Fibroblast of mammary gland (primary cell): Measurements from ENCODE around the gene PIK3R1.
"Not testable (repeated sequence)": the region's sequence is repeated elsewhere in the genome, so short reads cannot be mapped to it uniquely, and the experiment has no call there.

Experiments
- DNase-seq: peaks from one replicate; pipeline ENCODE4 v3.0.0-alpha.2; 2010; ENCODE audit warnings: low read depth
- H3K4me3 ChIP-seq: 2 replicates; pipeline ENCODE4 v1.5.1; 2011; ENCODE audit warnings: low read depth, mild to moderate bottlenecking, low read length, moderate library complexity; ENCODE audit not compliant: control insufficient read depth
- CTCF ChIP-seq: conservative IDR thresholded peaks from 2 replicates; pipeline ENCODE4 v1.5.1; 2011; ENCODE audit warnings: low read depth, low read length, inconsistent platforms; ENCODE audit not compliant: control insufficient read depth, insufficient read depth

PIK3R1 gene

GRCh38 chr5:68230285-68230684, 14.7 kb downstream of the PIK3R1 start:
- no peak for TF ChIP-seq CTCF
- no peak overlapping the region for H3K4me3 ChIP-seq
- DNase-seq = no peak

GRCh38 chr5:68231414-68232076, 16.0 kb downstream of the PIK3R1 start:
- DNase-seq = no peak
- no peak overlapping the region for H3K4me3 ChIP-seq
- TF ChIP-seq CTCF = no peak

GRCh38 chr5:68232277-68232676, 16.7 kb downstream of the PIK3R1 start:
- H3K4me3 ChIP-seq = no peak overlapping the region
- DNase-seq = no peak
- TF ChIP-seq CTCF = no peak

- no peak overlapping the region for H3K4me3 ChIP-seq
- TF ChIP-seq CTCF = no peak
- no peak for DNase-seq
These were observed 17.5 kb downstream of the PIK3R1 start for GRCh38 chr5:68233075-68233474.

- H3K4me3 ChIP-seq, DNase-seq: not testable (repeated sequence)
These were observed 19.7 kb downstream of the PIK3R1 start for GRCh38 chr5:68235229-68235628.

GRCh38 chr5:68237715-68238114, 22.2 kb downstream of the PIK3R1 start:
- H3K4me3 ChIP-seq = no peak overlapping the region
- no peak for DNase-seq
- no peak for TF ChIP-seq CTCF

- DNase-seq = peak; percentile 96
- no peak for TF ChIP-seq CTCF
- no peak overlapping the region for H3K4me3 ChIP-seq
These were observed 23.9 kb downstream of the PIK3R1 start for GRCh38 chr5:68239487-68239886.
